Neural cell (in vitro differentiated cells): ENCODE results near the gene FEM1B.
A peak's percentile ranks its signal among the peaks of the same experiment; 100 is the strongest.

Experiments
- EP300 ChIP-seq: fragments of 450-650 bp; conservative IDR thresholded peaks from 2 replicates; pipeline ENCODE4 v1.6.1; 2014; ENCODE audit warnings: antibody characterized with exemption, mild to moderate bottlenecking, moderate library complexity; ENCODE audit not compliant: poor library complexity, severe bottlenecking
- EZH2 ChIP-seq: fragments of 200-600, 300-800 bp; shearing (Covaris generic), sonication (generic); IDR thresholded peaks from 2 replicates; pipeline ENCODE4 v1.6.1; 2014; ENCODE audit warnings: antibody characterized with exemption, low read length, borderline replicate concordance, mild to moderate bottlenecking; ENCODE audit not compliant: insufficient read depth, poor library complexity, severe bottlenecking
- MXI1 ChIP-seq: fragments of 450-650 bp; conservative IDR thresholded peaks from 2 replicates; pipeline ENCODE4 v1.6.1; 2014; ENCODE audit warnings: antibody characterized with exemption, mild to moderate bottlenecking; ENCODE audit not compliant: poor library complexity, severe bottlenecking
- POLR2AphosphoS5 ChIP-seq: IDR thresholded peaks from 2 replicates; pipeline ENCODE4 v1.6.1; 2012
- TAF1 ChIP-seq: IDR thresholded peaks from 2 replicates; pipeline ENCODE4 v1.6.1; 2012; ENCODE audit warnings: low read depth
- TF ChIP-seq, protein P1 (sequence below): fragments of 450-650 bp; IDR thresholded peaks from 2 replicates; pipeline ENCODE4 v1.5.1; 2014; ENCODE audit warnings: antibody characterized with exemption, mild to moderate bottlenecking, moderate library complexity; ENCODE audit not compliant: poor library complexity, severe bottlenecking
- TF ChIP-seq, protein P2 (sequence below): IDR thresholded peaks from 2 replicates; pipeline ENCODE4 v1.6.1; 2012; ENCODE audit warnings: borderline replicate concordance

DNA sequence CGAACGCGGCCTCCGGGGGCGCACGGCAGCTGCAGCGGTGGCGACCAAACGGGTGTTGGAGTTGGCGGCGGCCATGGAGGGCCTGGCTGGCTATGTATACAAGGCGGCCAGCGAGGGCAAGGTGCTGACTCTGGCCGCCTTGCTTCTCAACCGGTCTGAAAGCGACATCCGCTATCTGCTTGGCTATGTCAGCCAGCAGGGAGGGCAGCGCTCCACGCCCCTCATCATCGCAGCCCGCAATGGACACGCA lies 725 bp downstream of the FEM1B start:
- TF ChIP-seq, protein P1, sequence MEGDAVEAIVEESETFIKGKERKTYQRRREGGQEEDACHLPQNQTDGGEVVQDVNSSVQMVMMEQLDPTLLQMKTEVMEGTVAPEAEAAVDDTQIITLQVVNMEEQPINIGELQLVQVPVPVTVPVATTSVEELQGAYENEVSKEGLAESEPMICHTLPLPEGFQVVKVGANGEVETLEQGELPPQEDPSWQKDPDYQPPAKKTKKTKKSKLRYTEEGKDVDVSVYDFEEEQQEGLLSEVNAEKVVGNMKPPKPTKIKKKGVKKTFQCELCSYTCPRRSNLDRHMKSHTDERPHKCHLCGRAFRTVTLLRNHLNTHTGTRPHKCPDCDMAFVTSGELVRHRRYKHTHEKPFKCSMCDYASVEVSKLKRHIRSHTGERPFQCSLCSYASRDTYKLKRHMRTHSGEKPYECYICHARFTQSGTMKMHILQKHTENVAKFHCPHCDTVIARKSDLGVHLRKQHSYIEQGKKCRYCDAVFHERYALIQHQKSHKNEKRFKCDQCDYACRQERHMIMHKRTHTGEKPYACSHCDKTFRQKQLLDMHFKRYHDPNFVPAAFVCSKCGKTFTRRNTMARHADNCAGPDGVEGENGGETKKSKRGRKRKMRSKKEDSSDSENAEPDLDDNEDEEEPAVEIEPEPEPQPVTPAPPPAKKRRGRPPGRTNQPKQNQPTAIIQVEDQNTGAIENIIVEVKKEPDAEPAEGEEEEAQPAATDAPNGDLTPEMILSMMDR = peak; percentile 75
- TF ChIP-seq, protein P2, sequence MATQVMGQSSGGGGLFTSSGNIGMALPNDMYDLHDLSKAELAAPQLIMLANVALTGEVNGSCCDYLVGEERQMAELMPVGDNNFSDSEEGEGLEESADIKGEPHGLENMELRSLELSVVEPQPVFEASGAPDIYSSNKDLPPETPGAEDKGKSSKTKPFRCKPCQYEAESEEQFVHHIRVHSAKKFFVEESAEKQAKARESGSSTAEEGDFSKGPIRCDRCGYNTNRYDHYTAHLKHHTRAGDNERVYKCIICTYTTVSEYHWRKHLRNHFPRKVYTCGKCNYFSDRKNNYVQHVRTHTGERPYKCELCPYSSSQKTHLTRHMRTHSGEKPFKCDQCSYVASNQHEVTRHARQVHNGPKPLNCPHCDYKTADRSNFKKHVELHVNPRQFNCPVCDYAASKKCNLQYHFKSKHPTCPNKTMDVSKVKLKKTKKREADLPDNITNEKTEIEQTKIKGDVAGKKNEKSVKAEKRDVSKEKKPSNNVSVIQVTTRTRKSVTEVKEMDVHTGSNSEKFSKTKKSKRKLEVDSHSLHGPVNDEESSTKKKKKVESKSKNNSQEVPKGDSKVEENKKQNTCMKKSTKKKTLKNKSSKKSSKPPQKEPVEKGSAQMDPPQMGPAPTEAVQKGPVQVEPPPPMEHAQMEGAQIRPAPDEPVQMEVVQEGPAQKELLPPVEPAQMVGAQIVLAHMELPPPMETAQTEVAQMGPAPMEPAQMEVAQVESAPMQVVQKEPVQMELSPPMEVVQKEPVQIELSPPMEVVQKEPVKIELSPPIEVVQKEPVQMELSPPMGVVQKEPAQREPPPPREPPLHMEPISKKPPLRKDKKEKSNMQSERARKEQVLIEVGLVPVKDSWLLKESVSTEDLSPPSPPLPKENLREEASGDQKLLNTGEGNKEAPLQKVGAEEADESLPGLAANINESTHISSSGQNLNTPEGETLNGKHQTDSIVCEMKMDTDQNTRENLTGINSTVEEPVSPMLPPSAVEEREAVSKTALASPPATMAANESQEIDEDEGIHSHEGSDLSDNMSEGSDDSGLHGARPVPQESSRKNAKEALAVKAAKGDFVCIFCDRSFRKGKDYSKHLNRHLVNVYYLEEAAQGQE = no peak
- no peak for TF ChIP-seq POLR2AphosphoS5
- no peak for TF ChIP-seq EP300
- TF ChIP-seq TAF1 = peak; percentile 20
- TF ChIP-seq EZH2 = no peak
- no peak for TF ChIP-seq MXI1
